K562 (cell line): ENCODE results near the gene AGPAT3. TPM values are rescaled to one million over a fixed set of nuclear protein-coding genes. Genes with fewer than 3 reads are reported as not detected.

Experiments used
- AFF1 ChIP-seq, 2 experiments: fragments of 450-650 bp; IDR thresholded peaks; 2 replicates each; pipeline ENCODE4 v1.6.1; 2018; ENCODE audit warnings: mild to moderate bottlenecking in 2 of 2, low read depth in 1 of 2; ENCODE audit not compliant: partially characterized antibody in 2 of 2
- AFF4 ChIP-seq: sonication (generic); formaldehyde crosslinking; IDR thresholded peaks from 2 replicates; pipeline ENCODE4 v1.8.0; 2023; ENCODE audit warnings: mild to moderate bottlenecking, missing genetic modification reagents
- CEBPB ChIP-seq: fragments of 450-650 bp; IDR thresholded peaks from 2 replicates; pipeline ENCODE4 v1.6.1; 2016; ENCODE audit warnings: missing genetic modification characterization, missing compliant biosample characterization
- DACH1 ChIP-seq: fragments of 450-650 bp; IDR thresholded peaks from 2 replicates; pipeline ENCODE4 v1.6.1; 2018; ENCODE audit not compliant: partially characterized antibody
- EP400 ChIP-seq: fragments of 450-650 bp; IDR thresholded peaks from 2 replicates; pipeline ENCODE4 v1.6.1; 2017; ENCODE audit warnings: antibody characterized with exemption, mild to moderate bottlenecking, moderate library complexity
- HINFP ChIP-seq: fragments of 450-650 bp; conservative IDR thresholded peaks from 2 replicates; pipeline ENCODE4 v1.6.1; 2016; ENCODE audit warnings: missing genetic modification characterization, low read depth, mild to moderate bottlenecking, control low read depth, missing compliant biosample characterization
- MIER1 ChIP-seq: fragments of 450-650 bp; IDR thresholded peaks from 2 replicates; pipeline ENCODE4 v1.6.1; 2016; ENCODE audit warnings: antibody characterized with exemption, mild to moderate bottlenecking, low read depth
- PHTF2 ChIP-seq: fragments of 250-450 bp; sonication (Bioruptor Pico); IDR thresholded peaks from 2 replicates; pipeline ENCODE4 v1.5.0; 2021; ENCODE audit warnings: mild to moderate bottlenecking
- RAD21 ChIP-seq, 2 experiments: fragments of 250-450 bp in 1 of 2; fragments of 450-650 bp in 1 of 2; sonication (Bioruptor Pico) in 1 of 2; formaldehyde crosslinking in 1 of 2; IDR thresholded peaks in 1 of 2; conservative IDR thresholded peaks in 1 of 2; 2 replicates each; pipeline versions ENCODE4 v1.4.0 to v1.8.0; 2020 to 2022; ENCODE audit warnings: mild to moderate bottlenecking in 2 of 2, moderate library complexity in 1 of 2
- RFX1 ChIP-seq: fragments of 450-650 bp; IDR thresholded peaks from 2 replicates; pipeline ENCODE4 v1.6.1; 2016; ENCODE audit warnings: mild to moderate bottlenecking, moderate library complexity
- RFX7 ChIP-seq: fragments of 250-450 bp; sonication (Bioruptor Pico); IDR thresholded peaks from 2 replicates; pipeline ENCODE4 v1.5.1; 2021; ENCODE audit warnings: mild to moderate bottlenecking
- TGIF2 ChIP-seq: sonication (generic); formaldehyde crosslinking; IDR thresholded peaks from 2 replicates; pipeline ENCODE4 v1.8.1; 2022; ENCODE audit warnings: mild to moderate bottlenecking, missing genetic modification reagents, moderate library complexity
- THRB ChIP-seq: fragments of 450-650 bp; formaldehyde crosslinking; conservative IDR thresholded peaks from 2 replicates; pipeline ENCODE4 v1.4.0; 2022; ENCODE audit warnings: mild to moderate bottlenecking, missing genetic modification characterization
- TRIM28 ChIP-seq: fragments of 450-650 bp; IDR thresholded peaks from 2 replicates; pipeline ENCODE4 v1.6.1; 2017
- ZNF282 ChIP-seq: sonication (generic); formaldehyde crosslinking; IDR thresholded peaks from 2 replicates; pipeline ENCODE4 v1.8.1; 2023; ENCODE audit warnings: missing genetic modification reagents
- polyA plus RNA-seq, 8 experiments: library from polyadenylated mRNA; depleted of rRNA in 4 of 8; stranded (reverse) in 5 of 8; unstranded in 3 of 8; fragments of >200 nt; fragmentation: Nextera tagmentation in 2 of 8; fragmentation: Illumina TruSeq in 1 of 8; extraction: Ambion mirVana in 2 of 8; extraction: Trizol in 1 of 8; gene quantifications; 2 replicates each; pipeline versions ENCODE4 v1.2.1 to v1.2.3, GENCODE V29; 2011 to 2014; ENCODE audit warnings: inconsistent platforms in 1 of 8, missing spikeins in 1 of 8
- total RNA-seq, 7 experiments: library from RNA; depleted of rRNA in 6 of 7; stranded (reverse); fragments of >200 nt in 6 of 7; fragmentation: Illumina TruSeq in 2 of 7; extraction: Trizol in 2 of 7; gene quantifications; 2 replicates each; pipeline versions ENCODE4 v1.2.1 to v1.2.3, GENCODE V29; 2011 to 2021; ENCODE audit warnings: low replicate concordance in 1 of 7

AGPAT3 gene
- total and polyA plus RNA-seq, 9 of the 15 experiments (the other 6 are each of a cell fraction or from before 2014, with no cell fraction given) = 1.5 to 88.4 (median 35.7) TPM

- TF ChIP-seq AFF4 = no peak
- 0 out of 2 replicates have a peak, but pooled peaks have one; percentile 9 for TF ChIP-seq THRB (CRISPR knock-in tag)
- peak; percentile 12; the same call in 1 of the 2 replicates for TF ChIP-seq TRIM28
- TF ChIP-seq CEBPB (tag) = no peak
- TF ChIP-seq HINFP = no peak
- peak; percentile 14 for TF ChIP-seq DACH1
- TF ChIP-seq RFX1 = no peak
- no peak for TF ChIP-seq PHTF2 (CRISPR knock-in tag)
- no peak for TF ChIP-seq ZNF282 (CRISPR knock-in tag)
- TF ChIP-seq MIER1 = no peak
- peak; percentile 80 for TF ChIP-seq EP400
- peak; percentile 97 to 98 for TF ChIP-seq RAD21 (CRISPR knock-in tag; conservative IDR thresholded peaks at IDR 0.05 in 1 of 2, IDR thresholded peaks at IDR 0.05 in 1 of 2)
- no peak for TF ChIP-seq AFF1 (IDR thresholded peaks at IDR 0.05; ENCODE audit: low read depth in 1 of 2, partially characterized antibody in 2 of 2)
- no peak for TF ChIP-seq RFX7
- no peak for TF ChIP-seq TGIF2 (CRISPR knock-in tag)
Observed at GRCh38 chr21:43938751-43939442, 73.9 kb downstream of the AGPAT3 start (continued).
